ENCODE data around the gene FFAR3. TPM values are rescaled to one million over a fixed set of nuclear protein-coding genes. Genes with fewer than 3 reads are reported as not detected.

The FFAR3 gene
- polyA plus RNA-seq, 1 donor (not counting 4 experiments of a cell fraction or from before 2014, with no cell fraction given), result not detected

GRCh38 chr19:35327642-35328041, 30.6 kb upstream of the FFAR3 start:
- no peak for TF ChIP-seq EZH2 (IDR thresholded peaks at IDR 0.05; ENCODE audit: low read length)
- peak; percentile 15 to 52 (median 30) for TF ChIP-seq CTCF (optimal IDR thresholded peaks at IDR 0.05 in 1 of 3, IDR thresholded peaks at IDR 0.05 in 1 of 3, conservative IDR thresholded peaks at IDR 0.05 in 1 of 3; ENCODE audit: extremely low read depth in 1 of 3, insufficient read depth in 2 of 3, low read length in 3 of 3)
- no peak overlapping the region for H2AFZ ChIP-seq (ENCODE audit: control insufficient read depth, low read length)
- H3K9me1 ChIP-seq (ENCODE audit: control insufficient read depth, extremely low read depth, insufficient read depth, low read length), result no peaks in the 10 kb centered on the region
- no peaks in the 10 kb centered on the region for H4K20me1 ChIP-seq (ENCODE audit: control insufficient read depth, extremely low read depth, insufficient read depth, low read length)
- peaks cover 3% of the 10 kb centered on the region for H3K27me3 ChIP-seq (ENCODE audit: control insufficient read depth, extremely low read depth, insufficient read depth, low read length)
- H3K4me1 ChIP-seq (ENCODE audit: control insufficient read depth, extremely low read depth, insufficient read depth, low read length), result no peaks in the 10 kb centered on the region
- no peaks in the 10 kb centered on the region for H3K79me2 ChIP-seq (ENCODE audit: control insufficient read depth, insufficient read depth, low read length)
- H3K4me3 ChIP-seq (ENCODE audit: control insufficient read depth in 2 of 3, extremely low read depth in 1 of 3, insufficient read depth in 2 of 3, low read depth in 1 of 3, low read length in 3 of 3), result no peak overlapping the region
- FAIRE-seq (no peak), DNase-seq (ENCODE audit: low read depth, low spot score) (no peak)
- H3K4me2 ChIP-seq (ENCODE audit: control insufficient read depth, extremely low read depth, insufficient read depth, low read depth, low read length), result no peak overlapping the region
- dilution Hi-C loops (cut with MboI; ENCODE audit: extremely low pct_ligation_motif_present, low sequenced_read_pairs), result no loop called here
- H3K9me3 ChIP-seq (ENCODE audit: control insufficient read depth, low read depth, low read length), result no peaks in the 10 kb centered on the region
- no peaks in the 10 kb centered on the region for H3K36me3 ChIP-seq (ENCODE audit: control insufficient read depth in 2 of 2, extremely low read depth in 1 of 2, insufficient read depth in 2 of 2, low read length in 2 of 2)
- no peak overlapping the region for H3K9ac ChIP-seq (ENCODE audit: control insufficient read depth, extremely low read depth, insufficient read depth, low read length)
- no peak overlapping the region for H3K27ac ChIP-seq (ENCODE audit: control insufficient read depth, insufficient read depth, low read length)

- DNase-seq (ENCODE audit: low read depth, low spot score) (no peak), FAIRE-seq (no peak)
- H3K27me3 ChIP-seq (ENCODE audit: control insufficient read depth, extremely low read depth, insufficient read depth, low read length), result peaks cover 5% of the 10 kb centered on the region
- H4K20me1 ChIP-seq (ENCODE audit: control insufficient read depth, extremely low read depth, insufficient read depth, low read length), result no peaks in the 10 kb centered on the region
- no peaks in the 10 kb centered on the region for H3K36me3 ChIP-seq (ENCODE audit: control insufficient read depth in 2 of 2, extremely low read depth in 1 of 2, insufficient read depth in 2 of 2, low read length in 2 of 2)
- no peaks in the 10 kb centered on the region for H3K9me1 ChIP-seq (ENCODE audit: control insufficient read depth, extremely low read depth, insufficient read depth, low read length)
- no peaks in the 10 kb centered on the region for H3K9me3 ChIP-seq (ENCODE audit: control insufficient read depth, low read depth, low read length)
- H3K4me1 ChIP-seq (ENCODE audit: control insufficient read depth, extremely low read depth, insufficient read depth, low read length), result no peaks in the 10 kb centered on the region
- H3K79me2 ChIP-seq (ENCODE audit: control insufficient read depth, insufficient read depth, low read length), result no peaks in the 10 kb centered on the region
- H3K4me2 ChIP-seq (ENCODE audit: control insufficient read depth, extremely low read depth, insufficient read depth, low read depth, low read length), result no peak within 1 kb of the TSS
- H3K9ac ChIP-seq (ENCODE audit: control insufficient read depth, extremely low read depth, insufficient read depth, low read length), result no peak within 1 kb of the TSS
- dilution Hi-C loops (cut with MboI; ENCODE audit: extremely low pct_ligation_motif_present, low sequenced_read_pairs), result no loop called here
- no peak within 1 kb of the TSS for H3K27ac ChIP-seq (ENCODE audit: control insufficient read depth, insufficient read depth, low read length)
- H3K4me3 ChIP-seq (ENCODE audit: control insufficient read depth in 2 of 3, extremely low read depth in 1 of 3, insufficient read depth in 2 of 3, low read depth in 1 of 3, low read length in 3 of 3), result no peak within 1 kb of the TSS
- TF ChIP-seq CTCF (optimal IDR thresholded peaks at IDR 0.05 in 1 of 3, IDR thresholded peaks at IDR 0.05 in 1 of 3, conservative IDR thresholded peaks at IDR 0.05 in 1 of 3; ENCODE audit: extremely low read depth in 1 of 3, insufficient read depth in 2 of 3, low read length in 3 of 3) (no peak), EZH2 (IDR thresholded peaks at IDR 0.05; ENCODE audit: low read length) (no peak)
- no peak within 1 kb of the TSS for H2AFZ ChIP-seq (ENCODE audit: control insufficient read depth, low read length)
Observed at GRCh38 chr19:35328851-35329285, 29.4 kb upstream of the FFAR3 start, which contains the start of gene CD22. TSS of gene CD22 (plus strand) at chr19:35329187. CDS start at chr19:35332041, 2,854 bp downstream.
